Sigmoid colon (tissue), 4 donors: ENCODE measurements around the gene AP2A2.

ENCODE experiments used
- CTCF ChIP-seq, 4 experiments: fragments of 450-650 bp in 3 of 4; fragments of 200-600 bp in 1 of 4; IDR thresholded peaks; one replicate each; pipeline ENCODE4 v1.5.1; 2016 to 2019; ENCODE audit warnings: antibody characterized with exemption in 4 of 4, mild to moderate bottlenecking in 3 of 4, moderate library complexity in 2 of 4
- EP300 ChIP-seq, 4 donors: sonication (generic); formaldehyde crosslinking; IDR thresholded peaks; one replicate each; pipeline ENCODE4 v1.6.1; 2017; ENCODE audit warnings: antibody characterized with exemption in 4 of 4
- POLR2A ChIP-seq, 2 donors: fragments of 450-650 bp; IDR thresholded peaks; one replicate each; pipeline ENCODE4 v1.6.1; 2016; ENCODE audit warnings: antibody characterized with exemption in 2 of 2, mild to moderate bottlenecking in 2 of 2, moderate library complexity in 2 of 2
- POLR2AphosphoS5 ChIP-seq, 4 donors: sonication (generic); formaldehyde crosslinking; IDR thresholded peaks; one replicate each; pipeline ENCODE4 v1.6.1; 2017; ENCODE audit warnings: antibody characterized with exemption in 4 of 4

GRCh38 chr11:904380-904779, 21.3 kb upstream of the AP2A2 start:
- TF ChIP-seq POLR2A (IDR thresholded peaks at IDR 0.05) (no peak), CTCF (IDR thresholded peaks at IDR 0.05) (no peak), POLR2AphosphoS5 (IDR thresholded peaks at IDR 0.05) (no peak), EP300 (IDR thresholded peaks at IDR 0.05) (no peak)
